ENCODE measurements around the gene KMT2A.
A peak's percentile ranks its signal among the peaks of the same experiment; 100 is the strongest.
"Not testable (repeated sequence)": the region's sequence is repeated elsewhere in the genome, so short reads cannot be mapped to it uniquely, and the experiment has no call there.

Gene KMT2A

GRCh38 chr11:118415062-118415738 lies 21.1 kb upstream of the KMT2A start:
- TF ChIP-seq JUND (IDR thresholded peaks at IDR 0.05; ENCODE audit: low read depth): no peak
- no peak for DNase-seq (ENCODE audit: low read depth in 1 of 2, low spot score in 1 of 2)
- in situ Hi-C loops (cut with HindIII; ENCODE audit: low pct_unique_long_range_greater_than_20kb, low sequenced_read_pairs): no loop called here

- DNase-seq (ENCODE audit: low read depth in 1 of 2, low spot score in 1 of 2): peak in 1 of 2 experiments; percentile 48
- in situ Hi-C loops (cut with HindIII; ENCODE audit: low pct_unique_long_range_greater_than_20kb, low sequenced_read_pairs): no loop called here
- 0 out of 2 replicates have a peak, but pooled peaks have one; percentile 40 for TF ChIP-seq JUND (IDR thresholded peaks at IDR 0.05; ENCODE audit: low read depth)
Observed at GRCh38 chr11:118415739-118416068, 20.6 kb upstream of the KMT2A start.

- DNase-seq (ENCODE audit: low read depth in 1 of 2, low spot score in 1 of 2); in situ Hi-C loops (cut with HindIII; ENCODE audit: low pct_unique_long_range_greater_than_20kb, low sequenced_read_pairs): not testable (repeated sequence)
Observed at GRCh38 chr11:118416900-118417299, 19.4 kb upstream of the KMT2A start.

- in situ Hi-C loops (cut with HindIII; ENCODE audit: low pct_unique_long_range_greater_than_20kb, low sequenced_read_pairs): no loop called here
- TF ChIP-seq JUND (IDR thresholded peaks at IDR 0.05; ENCODE audit: low read depth): no peak
- DNase-seq (ENCODE audit: low read depth in 1 of 2, low spot score in 1 of 2): no peak
Observed at GRCh38 chr11:118417801-118418200, 18.5 kb upstream of the KMT2A start.

GRCh38 chr11:118418766-118419165 lies 17.5 kb upstream of the KMT2A start:
- TF ChIP-seq JUND (IDR thresholded peaks at IDR 0.05; ENCODE audit: low read depth): no peak
- DNase-seq (ENCODE audit: low read depth in 1 of 2, low spot score in 1 of 2): no peak
- in situ Hi-C loops (cut with HindIII; ENCODE audit: low pct_unique_long_range_greater_than_20kb, low sequenced_read_pairs): no loop called here

GRCh38 chr11:118427707-118428106 lies 8.6 kb upstream of the KMT2A start:
- no peak for TF ChIP-seq JUND (IDR thresholded peaks at IDR 0.05; ENCODE audit: low read depth)
- in situ Hi-C loops (cut with HindIII; ENCODE audit: low pct_unique_long_range_greater_than_20kb, low sequenced_read_pairs): no loop called here
- DNase-seq (ENCODE audit: low read depth in 1 of 2, low spot score in 1 of 2): no peak

- DNase-seq (ENCODE audit: low read depth in 1 of 2, low spot score in 1 of 2): peak in 1 of 2 experiments; percentile 30
- in situ Hi-C loops (cut with HindIII; ENCODE audit: low pct_unique_long_range_greater_than_20kb, low sequenced_read_pairs): no loop called here
- TF ChIP-seq JUND (IDR thresholded peaks at IDR 0.05; ENCODE audit: low read depth): no peak
Observed at GRCh38 chr11:118430956-118431355, 5.3 kb upstream of the KMT2A start.

- in situ Hi-C loops (cut with HindIII; ENCODE audit: low pct_unique_long_range_greater_than_20kb, low sequenced_read_pairs): no loop called here
- no peak for DNase-seq (ENCODE audit: low read depth in 1 of 2, low spot score in 1 of 2)
- no peak for TF ChIP-seq JUND (IDR thresholded peaks at IDR 0.05; ENCODE audit: low read depth)
Observed at GRCh38 chr11:118434123-118434552, 2.2 kb upstream of the KMT2A start.

GRCh38 chr11:118434553-118435289 lies 1.6 kb upstream of the KMT2A start:
- TF ChIP-seq JUND (IDR thresholded peaks at IDR 0.05; ENCODE audit: low read depth): no peak
- DNase-seq (ENCODE audit: low read depth in 1 of 2, low spot score in 1 of 2): peak; percentile 39 to 57
- in situ Hi-C loops (cut with HindIII; ENCODE audit: low pct_unique_long_range_greater_than_20kb, low sequenced_read_pairs): no loop called here

GRCh38 chr11:118435290-118435892 lies 901 bp upstream of the KMT2A start:
- no peak for TF ChIP-seq JUND (IDR thresholded peaks at IDR 0.05; ENCODE audit: low read depth)
- in situ Hi-C loops (cut with HindIII; ENCODE audit: low pct_unique_long_range_greater_than_20kb, low sequenced_read_pairs): no loop called here
- peak; percentile 53 to 62 for DNase-seq (ENCODE audit: low read depth in 1 of 2, low spot score in 1 of 2)

- DNase-seq (ENCODE audit: low read depth in 1 of 2, low spot score in 1 of 2): no peak
- no peak for TF ChIP-seq JUND (IDR thresholded peaks at IDR 0.05; ENCODE audit: low read depth)
- in situ Hi-C loops (cut with HindIII; ENCODE audit: low pct_unique_long_range_greater_than_20kb, low sequenced_read_pairs): no loop called here
Observed at GRCh38 chr11:118436639-118437207, 431 bp downstream of the KMT2A start.

- in situ Hi-C loops (cut with HindIII; ENCODE audit: low pct_unique_long_range_greater_than_20kb, low sequenced_read_pairs): no loop called here
- TF ChIP-seq JUND (IDR thresholded peaks at IDR 0.05; ENCODE audit: low read depth): no peak
- peak; percentile 30 to 49 for DNase-seq (ENCODE audit: low read depth in 1 of 2, low spot score in 1 of 2)
Observed at GRCh38 chr11:118437208-118438125, 1.2 kb downstream of the KMT2A start.

Measured in T47D (cell line).